Thoracic aorta (tissue), 2 donors: ENCODE data around the gene FOXO3. TPM values are rescaled to one million over a fixed set of nuclear protein-coding genes. Genes with fewer than 3 reads are reported as not detected.

Source experiments
- ATAC-seq: fragments of 150-250 bp; one replicate; pipeline ENCODE4 v1.8.0; 2017; ENCODE audit warnings: low read depth; ENCODE audit not compliant: insufficient number of reproducible peaks, low FRiP score
- DNase-seq: peaks from one replicate; pipeline ENCODE4 v3.0.0-alpha.2; 2020; ENCODE audit warnings: low spot score
- H3K27ac ChIP-seq, 2 donors: fragments of 200-600 bp; sonication (generic); 1 replicate in 1 of 2; 2 replicates in 1 of 2; pipeline ENCODE4 v1.5.1; 2016; ENCODE audit warnings: mild to moderate bottlenecking in 2 of 2, moderate library complexity in 2 of 2
- H3K27me3 ChIP-seq: fragments of 200-600 bp; sonication (generic); replicated peaks from 2 replicates; pipeline ENCODE4 v1.6.0; 2016; ENCODE audit warnings: mild to moderate bottlenecking; ENCODE audit not compliant: insufficient read depth
- H3K36me3 ChIP-seq: fragments of 200-600 bp; sonication (generic); one replicate; pipeline ENCODE4 v1.5.1; 2016
- H3K4me1 ChIP-seq, 2 donors: fragments of 200-600 bp; sonication (generic); 1 replicate in 1 of 2; 2 replicates in 1 of 2; pipeline versions ENCODE4 v1.5.1 to v1.6.0; 2016; ENCODE audit warnings: low read depth in 2 of 2, mild to moderate bottlenecking in 1 of 2; ENCODE audit not compliant: control insufficient read depth in 1 of 2
- H3K4me3 ChIP-seq: fragments of 200-600 bp; sonication (generic); 2 replicates; pipeline ENCODE4 v1.5.1; 2016; ENCODE audit warnings: mild to moderate bottlenecking
- H3K9me3 ChIP-seq: fragments of 200-600 bp; sonication (generic); 2 replicates; pipeline ENCODE4 v1.5.1; 2016
- CTCF ChIP-seq: fragments of 200-600 bp; sonication (generic); IDR thresholded peaks from one replicate; pipeline ENCODE4 v1.5.1; 2019; ENCODE audit warnings: antibody characterized with exemption
- total RNA-seq, 2 donors: library from RNA; depleted of rRNA; stranded (reverse); fragments of >200 nt; gene quantifications; one replicate each; pipeline versions ENCODE4 v1.1.0 to v1.2.3, GENCODE V29; 2016

Gene FOXO3
- total RNA-seq, 2 donors from 2014 or later = 106 to 149 TPM

- H3K9me3 ChIP-seq = no peaks in the 10 kb centered on the region
- DNase-seq = no peak
- H3K27ac ChIP-seq = no peak overlapping the region
- no peaks in the 10 kb centered on the region for H3K27me3 ChIP-seq
- peaks cover 47 to 85% of the 10 kb centered on the region in 2 donors for H3K4me1 ChIP-seq
- no peak for ATAC-seq
- H3K36me3 ChIP-seq = peaks cover 42% of the 10 kb centered on the region
- no peak overlapping the region for H3K4me3 ChIP-seq
- TF ChIP-seq CTCF = no peak
Measured at GRCh38 chr6:108568551-108569305, 8.0 kb downstream of the FOXO3 start.

GRCh38 chr6:108570517-108570916 is 9.8 kb downstream of the FOXO3 start:
- ATAC-seq = no peak
- Histone ChIP-seq H3K27ac (no peak overlapping the region), H3K4me1 (peaks cover 51 to 87% of the 10 kb centered on the region in 2 donors)

GRCh38 chr6:108574457-108575141 is 13.9 kb downstream of the FOXO3 start:
- Histone ChIP-seq H3K9me3 (no peaks in the 10 kb centered on the region), H3K4me1 (peaks cover 60 to 89% of the 10 kb centered on the region in 2 donors), H3K36me3 (peaks cover 28% of the 10 kb centered on the region), H3K27me3 (no peaks in the 10 kb centered on the region), H3K4me3 (peak overlapping the region; percentile 32), H3K27ac (peak overlapping the region in 1 of 2 donors; percentile 18)
- TF ChIP-seq CTCF = no peak
- DNase-seq = no peak
- no peak for ATAC-seq

More at GRCh38 chr6:108570517-108570916, 9.8 kb downstream of the FOXO3 start:
- DNase-seq = no peak
- Histone ChIP-seq H3K9me3 (no peaks in the 10 kb centered on the region), H3K4me3 (no peak overlapping the region), H3K36me3 (peaks cover 42% of the 10 kb centered on the region), H3K27me3 (no peaks in the 10 kb centered on the region)
- no peak for TF ChIP-seq CTCF

GRCh38 chr6:108575905-108576494 is 15.3 kb downstream of the FOXO3 start:
- H3K27ac ChIP-seq = peak overlapping the region in 1 of 2 donors; percentile 10
- no peaks in the 10 kb centered on the region for H3K27me3 ChIP-seq
- peaks cover 70 to 92% of the 10 kb centered on the region in 2 donors for H3K4me1 ChIP-seq
- no peak overlapping the region for H3K4me3 ChIP-seq
- no peak for ATAC-seq
- peaks cover 18% of the 10 kb centered on the region for H3K36me3 ChIP-seq
- TF ChIP-seq CTCF = no peak
- DNase-seq = no peak
- H3K9me3 ChIP-seq = no peaks in the 10 kb centered on the region

GRCh38 chr6:108576709-108577108 is 16.0 kb downstream of the FOXO3 start:
- H3K9me3 ChIP-seq = no peaks in the 10 kb centered on the region

More at GRCh38 chr6:108576709-108577108, 16.0 kb downstream of the FOXO3 start:
- Histone ChIP-seq H3K4me3 (no peak overlapping the region), H3K27me3 (no peaks in the 10 kb centered on the region), H3K27ac (peak overlapping the region in 1 of 2 donors; percentile 10), H3K36me3 (peaks cover 11% of the 10 kb centered on the region), H3K4me1 (peaks cover 72 to 92% of the 10 kb centered on the region in 2 donors)
- ATAC-seq = no peak
- DNase-seq = no peak
- TF ChIP-seq CTCF = no peak
